Neuronal stem cell (in vitro differentiated cells): ENCODE results near the gene NDST1. TPM values are rescaled to one million over a fixed set of nuclear protein-coding genes. Genes with fewer than 3 reads are reported as not detected.

ENCODE experiments used
- DNase-seq: peaks from one replicate; pipeline ENCODE4 v3.0.0-alpha.2; 2013; ENCODE audit warnings: low spot score
- H2AFZ ChIP-seq: one replicate; pipeline ENCODE4 v1.6.1; 2013; ENCODE audit warnings: mild to moderate bottlenecking, low read length, inconsistent platforms
- H2AK5ac ChIP-seq: 2 replicates; pipeline ENCODE4 v1.6.1; 2013; ENCODE audit warnings: low read depth, mild to moderate bottlenecking, inconsistent platforms, low read length, moderate library complexity, mixed read lengths
- H2BK120ac ChIP-seq: 2 replicates; pipeline ENCODE4 v1.6.1; 2013; ENCODE audit warnings: low read depth, mild to moderate bottlenecking, inconsistent platforms, low read length, moderate library complexity, mixed read lengths
- H2BK12ac ChIP-seq: one replicate; pipeline ENCODE4 v1.6.1; 2013; ENCODE audit warnings: low read length, inconsistent platforms
- H2BK15ac ChIP-seq: 2 replicates; pipeline ENCODE4 v1.6.1; 2013; ENCODE audit warnings: mild to moderate bottlenecking, low read length, inconsistent platforms, mixed read lengths
- H2BK5ac ChIP-seq: one replicate; pipeline ENCODE4 v1.6.1; 2013; ENCODE audit warnings: inconsistent platforms, mild to moderate bottlenecking, low read length, moderate library complexity
- H3K14ac ChIP-seq: one replicate; pipeline ENCODE4 v1.6.1; 2013; ENCODE audit warnings: low read length, inconsistent platforms
- H3K18ac ChIP-seq: 2 replicates; pipeline ENCODE4 v1.6.1; 2013; ENCODE audit warnings: low read length, inconsistent platforms
- H3K23ac ChIP-seq: 2 replicates; pipeline ENCODE4 v1.6.1; 2013; ENCODE audit warnings: low read depth, mild to moderate bottlenecking, mixed read lengths, low read length, inconsistent platforms; ENCODE audit not compliant: poor library complexity
- H3K27ac ChIP-seq: replicated peaks from 3 replicates; pipeline ENCODE4 v1.5.1; 2013; ENCODE audit warnings: low read length, inconsistent platforms
- H3K27me3 ChIP-seq, 3 experiments: 2 replicates each; pipeline ENCODE4 v1.6.1; 2013; ENCODE audit warnings: low read length in 3 of 3, mild to moderate bottlenecking in 2 of 3, inconsistent platforms in 1 of 3, low read depth in 1 of 3, mixed read lengths in 1 of 3, moderate library complexity in 1 of 3; ENCODE audit not compliant: control insufficient read depth in 3 of 3, insufficient read depth in 3 of 3
- H3K36me3 ChIP-seq, 2 donors: replicated peaks in 1 of 2; 2 replicates each; pipeline ENCODE4 v1.6.1; 2013; ENCODE audit warnings: low read length in 2 of 2; ENCODE audit not compliant: control insufficient read depth in 2 of 2, insufficient read depth in 2 of 2
- H3K4ac ChIP-seq: 2 replicates; pipeline ENCODE4 v1.6.1; 2013; ENCODE audit warnings: inconsistent platforms, mild to moderate bottlenecking, low read length, moderate library complexity
- H3K4me1 ChIP-seq, 2 donors: 1 replicate in 1 of 2; 2 replicates in 1 of 2; pipeline ENCODE4 v1.6.1; 2013; ENCODE audit warnings: low read length in 2 of 2, low read depth in 1 of 2; ENCODE audit not compliant: control insufficient read depth in 2 of 2, insufficient read depth in 1 of 2
- H3K4me2 ChIP-seq: one replicate; pipeline ENCODE4 v1.6.1; 2013; ENCODE audit warnings: mild to moderate bottlenecking, low read length, inconsistent platforms; ENCODE audit not compliant: insufficient read depth, poor library complexity, severe bottlenecking
- H3K4me3 ChIP-seq, 2 donors: 2 replicates each; pipeline ENCODE4 v1.5.1; 2013; ENCODE audit warnings: low read length in 2 of 2, mild to moderate bottlenecking in 2 of 2, inconsistent platforms in 1 of 2, moderate library complexity in 1 of 2
- H3K79me1 ChIP-seq: one replicate; pipeline ENCODE4 v1.6.1; 2013; ENCODE audit warnings: low read depth, mild to moderate bottlenecking, inconsistent platforms, low read length, moderate library complexity
- H3K9ac ChIP-seq: one replicate; pipeline ENCODE4 v1.6.1; 2013; ENCODE audit warnings: mild to moderate bottlenecking, low read depth, low read length, inconsistent platforms; ENCODE audit not compliant: poor library complexity
- H3K9me3 ChIP-seq, 2 donors: replicated peaks in 1 of 2; 2 replicates each; pipeline versions ENCODE3 to v1.6.1; 2013; ENCODE audit warnings: low read length in 2 of 2, mild to moderate bottlenecking in 2 of 2, inconsistent platforms in 1 of 2, low read depth in 1 of 2, mixed read lengths in 1 of 2, moderate library complexity in 1 of 2; ENCODE audit not compliant: control insufficient read depth in 2 of 2, insufficient read depth in 1 of 2
- H4K8ac ChIP-seq: one replicate; pipeline ENCODE4 v1.6.1; 2013; ENCODE audit warnings: low read depth, mild to moderate bottlenecking, inconsistent platforms, low read length, moderate library complexity
- H4K91ac ChIP-seq: one replicate; pipeline ENCODE4 v1.6.1; 2013; ENCODE audit warnings: low read length, low read depth, mild to moderate bottlenecking, inconsistent platforms; ENCODE audit not compliant: poor library complexity
- WGBS, 2 donors: extraction: QIAGEN DNeasy Blood & Tissue Kit; methylation state at CpG; one replicate each; pipeline ENCODE4 v1.1.7; 2013; ENCODE audit warnings: missing lambda C conversion rate in 2 of 2, mixed read lengths in 1 of 2; ENCODE audit not compliant: insufficient read length in 2 of 2, insufficient replicate concordance in 1 of 2; ENCODE audit errors: extremely low coverage in 2 of 2; 5-methylcytosine and 5-hydroxymethylcytosine counted together
- polyA plus RNA-seq, 2 experiments: library from polyadenylated mRNA; stranded (reverse); fragments of 200-250 nt; gene quantifications; one replicate each; pipeline ENCODE4 v1.2.3, GENCODE V29; 2013

Gene NDST1
- polyA plus RNA-seq (2013, experiment 1 of 2) = 27.1 TPM
- 25.9 TPM for polyA plus RNA-seq (2013, experiment 2 of 2)

DNA sequence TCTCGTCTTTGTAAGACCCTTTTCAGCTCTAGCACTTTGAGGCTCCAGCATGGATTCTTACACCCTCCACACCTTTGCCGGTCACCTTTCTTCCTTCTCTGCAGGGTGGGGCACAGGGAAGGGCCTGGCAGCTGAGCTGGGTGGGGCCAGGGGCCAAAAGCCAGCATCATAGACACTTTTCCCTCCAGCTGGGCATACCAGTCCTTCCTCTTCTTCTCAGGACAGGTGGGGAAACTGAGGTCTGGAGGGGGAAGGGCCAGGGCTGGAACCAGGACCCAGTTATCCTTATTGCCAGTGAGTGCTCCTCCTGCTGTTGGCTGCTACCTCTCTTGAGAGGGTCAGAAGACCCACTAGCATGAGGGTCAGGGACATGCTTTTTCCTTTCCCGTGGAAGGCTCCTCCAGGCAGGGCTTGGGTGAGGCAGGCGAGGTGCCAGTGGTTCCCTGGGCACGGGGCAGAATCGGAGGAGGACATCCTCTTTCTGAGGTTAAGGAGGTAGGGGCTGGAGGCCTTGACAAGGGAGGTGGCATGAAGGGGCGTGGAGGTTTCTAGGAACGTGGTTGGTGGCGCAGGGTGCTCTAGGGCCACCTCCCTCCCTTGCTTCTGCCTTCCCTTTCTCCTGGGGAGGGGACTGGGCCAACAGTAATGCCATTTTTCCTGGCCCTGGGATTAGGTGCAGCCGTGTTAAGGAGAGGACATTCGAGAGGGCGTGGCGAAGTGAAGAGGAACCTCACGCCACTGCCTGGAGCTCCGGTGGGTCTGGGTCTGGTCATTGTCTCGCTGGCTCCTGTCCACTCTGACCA is at the start of gene NDST1:
Gene NDST1, plus strand, starts transcription at position 658 of the 803 bp plus-strand sequence. CDS start 13,124 bp downstream, outside the sequence.
- H3K4ac ChIP-seq = no peak within 1 kb of the TSS
- H2AK5ac ChIP-seq = peak within 1 kb of the TSS; percentile 20
- H2BK12ac ChIP-seq = no peak within 1 kb of the TSS
- peak within 1 kb of the TSS; percentile 48 for H3K23ac ChIP-seq
- no peak within 1 kb of the TSS for H3K14ac ChIP-seq
- peaks cover 26% of the 10 kb centered on the region for H3K79me1 ChIP-seq
- WGBS, 2 donors = no CpG with 5 or more reads among the region's 16 CpGs
- no peak within 1 kb of the TSS for H2BK5ac ChIP-seq
- H2BK15ac ChIP-seq = peak within 1 kb of the TSS; percentile 12
- H3K18ac ChIP-seq = peak within 1 kb of the TSS; percentile 13
- no peak within 1 kb of the TSS for H3K4me3 ChIP-seq
- no peaks in the 10 kb centered on the region for H3K9me3 ChIP-seq
- no peaks in the 10 kb centered on the region for H3K27me3 ChIP-seq
- no peak within 1 kb of the TSS for H2AFZ ChIP-seq
- no peak within 1 kb of the TSS for H4K8ac ChIP-seq
- H3K36me3 ChIP-seq = peaks cover 0 to 12% of the 10 kb centered on the region in 2 donors
- DNase-seq = no peak
- H3K27ac ChIP-seq = no peak within 1 kb of the TSS
- H3K9ac ChIP-seq = peak within 1 kb of the TSS; percentile 65
- no peak within 1 kb of the TSS for H2BK120ac ChIP-seq
- H3K4me1 ChIP-seq = peaks cover 27 to 42% of the 10 kb centered on the region in 2 donors
- H4K91ac ChIP-seq = no peak within 1 kb of the TSS
- H3K4me2 ChIP-seq = no peak within 1 kb of the TSS

DNA sequence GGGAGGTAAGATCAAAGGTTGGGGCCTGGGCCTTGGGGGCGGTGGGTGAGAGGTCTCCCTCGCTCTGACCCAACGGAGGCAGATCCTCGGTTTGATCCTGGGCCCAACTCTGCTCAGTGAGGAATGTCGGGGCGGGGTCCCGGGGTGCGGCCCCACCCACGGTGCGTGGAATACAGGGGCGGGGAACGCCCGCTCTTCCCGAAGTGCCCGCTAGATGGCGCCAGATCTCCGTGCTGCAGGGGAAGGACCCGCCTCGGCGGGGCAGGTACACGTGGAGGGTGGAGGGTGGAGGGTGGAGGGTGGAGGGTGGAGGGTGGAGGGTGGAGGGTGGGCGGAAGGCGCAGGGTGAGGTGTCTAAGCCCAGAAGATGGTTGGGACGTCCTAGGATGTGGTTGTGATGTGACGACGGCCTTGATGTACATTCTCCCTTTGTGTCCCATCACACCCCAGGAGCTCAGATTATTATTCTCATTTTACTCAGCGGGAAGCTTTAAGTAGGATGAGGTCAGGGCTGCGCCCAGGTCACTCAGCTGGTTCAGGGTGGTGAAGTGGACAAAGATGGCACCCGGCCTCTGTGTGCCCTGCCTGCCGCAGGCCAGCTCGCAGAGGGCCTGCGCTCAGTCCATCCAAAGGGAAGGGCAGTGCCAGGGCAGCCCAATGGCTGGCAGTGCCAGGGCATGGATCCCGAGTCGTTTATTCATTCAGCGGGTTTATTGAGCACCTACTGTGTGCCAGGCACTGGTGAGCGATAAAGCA is 49.0 kb upstream of the NDST1 start:
- Histone ChIP-seq H3K4me2 (peak overlapping the region; percentile 65), H2AK5ac (no peak overlapping the region), H3K4me1 (peaks cover 2 to 12% of the 10 kb centered on the region in 2 donors), H2BK15ac (no peak overlapping the region), H4K8ac (no peak overlapping the region), H2BK120ac (no peak overlapping the region), H3K18ac (peak overlapping the region; percentile 67), H2BK12ac (no peak overlapping the region), H2AFZ (peak overlapping the region; percentile 26), H3K79me1 (peaks cover 2% of the 10 kb centered on the region), H3K9ac (no peak overlapping the region), H3K36me3 (no peaks in the 10 kb centered on the region), H3K23ac (peak overlapping the region; percentile 69), H3K9me3 (no peaks in the 10 kb centered on the region), H4K91ac (no peak overlapping the region), H3K4me3 (no peak overlapping the region), H3K14ac (no peak overlapping the region), H3K27me3 (no peaks in the 10 kb centered on the region), H3K4ac (no peak overlapping the region), H2BK5ac (no peak overlapping the region), H3K27ac (no peak overlapping the region)
- peak; percentile 72 for DNase-seq
- no CpG with 5 or more reads among the region's 36 CpGs for WGBS, 2 donors

DNA sequence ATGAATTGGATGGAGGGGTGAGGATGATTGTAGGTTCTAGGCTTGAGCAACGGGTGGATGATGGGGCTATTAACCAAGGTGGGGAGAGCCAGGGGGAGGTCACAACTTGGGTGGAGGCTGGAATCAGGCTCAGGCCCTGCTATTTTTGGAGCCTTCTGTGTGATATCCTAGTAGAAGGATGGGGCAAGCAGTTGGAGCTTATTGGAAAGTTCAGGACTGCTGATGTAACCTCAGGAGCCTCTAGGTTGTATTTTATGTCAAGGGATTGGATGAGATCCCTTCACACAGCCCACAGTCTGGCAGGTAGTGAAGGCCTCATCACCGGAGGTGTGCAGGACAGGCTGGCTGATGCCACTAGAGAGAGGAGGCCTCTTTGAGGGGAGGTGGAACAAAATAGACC is 47.1 kb upstream of the NDST1 start:
- Histone ChIP-seq H3K27me3 (no peaks in the 10 kb centered on the region), H4K91ac (no peak overlapping the region), H3K36me3 (no peaks in the 10 kb centered on the region), H2BK15ac (no peak overlapping the region), H3K4me3 (no peak overlapping the region), H4K8ac (peak overlapping the region; percentile 19), H3K27ac (no peak overlapping the region), H2BK5ac (peak overlapping the region; percentile 6), H2AFZ (peak overlapping the region; percentile 9), H3K9ac (no peak overlapping the region), H3K4ac (no peak overlapping the region), H3K4me1 (peaks cover 6 to 14% of the 10 kb centered on the region in 2 donors), H2AK5ac (peak overlapping the region; percentile 66), H3K9me3 (no peaks in the 10 kb centered on the region), H3K4me2 (no peak overlapping the region), H2BK12ac (no peak overlapping the region), H3K79me1 (peaks cover 2% of the 10 kb centered on the region), H3K23ac (no peak overlapping the region), H3K18ac (no peak overlapping the region), H3K14ac (no peak overlapping the region), H2BK120ac (no peak overlapping the region)
- WGBS, 2 donors = no CpG with 5 or more reads among the region's 2 CpGs
- no peak for DNase-seq

DNA sequence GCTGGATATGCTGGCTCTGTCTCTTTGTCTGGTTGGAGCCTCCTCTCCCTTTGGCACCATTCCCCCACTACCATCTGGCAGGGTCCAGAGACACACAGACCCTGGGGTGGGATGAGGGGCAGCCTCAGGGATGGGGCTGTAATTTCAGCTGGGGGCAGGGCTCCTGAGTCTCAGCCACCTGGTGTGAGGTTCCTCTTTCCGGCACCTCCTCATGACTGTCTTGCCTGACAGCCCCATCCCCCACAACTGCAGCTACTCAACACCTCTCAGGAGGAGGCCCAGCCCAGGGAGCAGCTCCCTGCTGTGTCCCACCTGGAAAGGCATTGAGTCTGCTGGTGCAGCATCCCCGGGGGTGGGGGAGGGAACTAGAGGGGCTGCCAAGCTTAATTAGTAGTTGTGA is 46.7 kb upstream of the NDST1 start:
- no peak overlapping the region for H2BK12ac ChIP-seq
- H3K23ac ChIP-seq = no peak overlapping the region
- WGBS, 2 donors = no CpG with 5 or more reads among the region's 2 CpGs
- H2AFZ ChIP-seq = peak overlapping the region; percentile 9
- H4K8ac ChIP-seq = peak overlapping the region; percentile 19
- no peak overlapping the region for H3K14ac ChIP-seq
- no peak for DNase-seq
- no peak overlapping the region for H3K9ac ChIP-seq
- H3K79me1 ChIP-seq = peaks cover 2% of the 10 kb centered on the region
- peak overlapping the region; percentile 6 for H2BK5ac ChIP-seq
- peak overlapping the region; percentile 19 for H3K18ac ChIP-seq
- no peak overlapping the region for H3K4ac ChIP-seq
- H2BK120ac ChIP-seq = no peak overlapping the region
- H3K27me3 ChIP-seq = no peaks in the 10 kb centered on the region
- H2BK15ac ChIP-seq = no peak overlapping the region
- no peak overlapping the region for H4K91ac ChIP-seq
- H3K36me3 ChIP-seq = no peaks in the 10 kb centered on the region
- peaks cover 6 to 14% of the 10 kb centered on the region in 2 donors for H3K4me1 ChIP-seq
- H3K4me3 ChIP-seq = no peak overlapping the region
- H3K27ac ChIP-seq = no peak overlapping the region
- H2AK5ac ChIP-seq = peak overlapping the region; percentile 66
- H3K4me2 ChIP-seq = no peak overlapping the region
- H3K9me3 ChIP-seq = no peaks in the 10 kb centered on the region
